Panc1 (cell line): ENCODE measurements around the gene RBM48.

Source experiments
- CTCF ChIP-seq: fragments of 450-650 bp; IDR thresholded peaks from 2 replicates; pipeline ENCODE4 v1.5.1; 2017; ENCODE audit warnings: mild to moderate bottlenecking
- POLR2AphosphoS5 ChIP-seq: IDR thresholded peaks from 2 replicates; pipeline ENCODE4 v1.6.1; 2012; ENCODE audit warnings: mild to moderate bottlenecking, low read depth, low read length, moderate library complexity
- REST ChIP-seq, 2 experiments: IDR thresholded peaks; 2 replicates each; pipeline ENCODE4 v1.6.1; 2011 to 2012; ENCODE audit warnings: low read depth in 2 of 2, control low read depth in 1 of 2, low read length in 1 of 2, mild to moderate bottlenecking in 1 of 2, moderate library complexity in 1 of 2; ENCODE audit not compliant: insufficient read depth in 1 of 2

GRCh38 chr7:92485974-92486373, 42.6 kb upstream of the RBM48 start:
- TF ChIP-seq CTCF (no peak), REST (IDR thresholded peaks at IDR 0.05; ENCODE audit: insufficient read depth in 1 of 2, low read depth in 2 of 2, low read length in 1 of 2) (no peak), POLR2AphosphoS5 (no peak)
